Transverse colon (tissue), 4 donors: ENCODE data around the gene MICAL2. TPM values are rescaled to one million over a fixed set of nuclear protein-coding genes. Genes with fewer than 3 reads are reported as not detected.

ENCODE experiments used
- DNase-seq: peaks from one replicate; pipeline ENCODE4 v3.0.0-alpha.2; 2019
- H3K27ac ChIP-seq, 4 donors: fragments of 200-600 bp; sonication (generic); 2 replicates each; pipeline ENCODE4 v1.5.1; 2016 to 2018; ENCODE audit warnings: inconsistent platforms in 4 of 4
- H3K27me3 ChIP-seq: fragments of 200-600 bp; sonication (generic); 2 replicates; pipeline ENCODE4 v1.5.1; 2017; ENCODE audit warnings: inconsistent platforms
- H3K36me3 ChIP-seq, 4 donors: fragments of 200-600 bp; sonication (generic); 2 replicates each; pipeline ENCODE4 v1.5.1; 2017 to 2019; ENCODE audit warnings: inconsistent platforms in 4 of 4
- H3K4me1 ChIP-seq, 4 donors: fragments of 200-600 bp; sonication (generic); 2 replicates each; pipeline ENCODE4 v1.5.1; 2017 to 2020; ENCODE audit warnings: inconsistent platforms in 4 of 4
- H3K4me3 ChIP-seq, 4 donors: fragments of 200-600 bp; sonication (generic); 1 replicate in 1 of 4; 2 replicates in 3 of 4; pipeline versions ENCODE4 v1.5.1 to v1.6.1; 2017 to 2019; ENCODE audit warnings: inconsistent platforms in 4 of 4
- H3K9me3 ChIP-seq, 2 donors: fragments of 200-600 bp; sonication (generic); 2 replicates each; pipeline ENCODE4 v1.5.1; 2017 to 2019; ENCODE audit warnings: inconsistent platforms in 2 of 2
- EP300 ChIP-seq: sonication (generic); formaldehyde crosslinking; IDR thresholded peaks from one replicate; pipeline ENCODE4 v1.6.1; 2017; ENCODE audit warnings: antibody characterized with exemption, low read depth
- POLR2A ChIP-seq: fragments of 450-650 bp; IDR thresholded peaks from one replicate; pipeline ENCODE4 v1.6.1; 2016; ENCODE audit warnings: antibody characterized with exemption, mild to moderate bottlenecking, moderate library complexity
- POLR2AphosphoS5 ChIP-seq, 3 donors: sonication (generic); formaldehyde crosslinking; IDR thresholded peaks; one replicate each; pipeline ENCODE4 v1.6.1; 2016; ENCODE audit warnings: antibody characterized with exemption in 3 of 3
- WGBS, 2 donors: methylation state at CpG; one replicate each; pipeline ENCODE4 v1.1.5; 2018; ENCODE audit warnings: low coverage in 1 of 2; 5-methylcytosine and 5-hydroxymethylcytosine counted together
- in situ Hi-C, 4 donors: fragments of 200-750 bp; cut with MboI; loops; one replicate each; pipeline versions ENCODE4 v1.15.0 to v1.15.1; 2017; ENCODE audit warnings: low sequenced_read_pairs in 3 of 4, low pct_ligation_motif_present in 1 of 4, low pct_unique_long_range_greater_than_20kb in 1 of 4
- intact Hi-C: fragments of 100-400 bp; cut with DNase I; formaldehyde crosslinking; loops from one replicate; pipeline ENCODE4 v1.15.1; 2023; ENCODE audit warnings: low total_unique reads
- total RNA-seq, 4 donors: library from RNA; depleted of rRNA; stranded (reverse); fragments of >200 nt; gene quantifications; one replicate each; pipeline ENCODE4 v1.1.0, GENCODE V29; 2016
- TF ChIP-seq, protein P1 (sequence below), 5 experiments: fragments of 200-600 bp in 3 of 5; fragments of 450-650 bp in 2 of 5; sonication (generic) in 3 of 5; IDR thresholded peaks; 1 replicate in 2 of 5; 2 replicates in 3 of 5; pipeline ENCODE4 v1.5.1; 2016 to 2017; ENCODE audit warnings: antibody characterized with exemption in 5 of 5, inconsistent platforms in 3 of 5, mild to moderate bottlenecking in 2 of 5, moderate library complexity in 1 of 5

Gene MICAL2
- total RNA-seq, 4 donors from 2014 or later, result 309 to 483 (median 316) TPM

- DNase-seq, result no peak
- H3K27ac ChIP-seq, result no peak overlapping the region
- TF ChIP-seq POLR2AphosphoS5 (IDR thresholded peaks at IDR 0.05), result no peak
- no peak for TF ChIP-seq POLR2A
- TF ChIP-seq, protein P1, sequence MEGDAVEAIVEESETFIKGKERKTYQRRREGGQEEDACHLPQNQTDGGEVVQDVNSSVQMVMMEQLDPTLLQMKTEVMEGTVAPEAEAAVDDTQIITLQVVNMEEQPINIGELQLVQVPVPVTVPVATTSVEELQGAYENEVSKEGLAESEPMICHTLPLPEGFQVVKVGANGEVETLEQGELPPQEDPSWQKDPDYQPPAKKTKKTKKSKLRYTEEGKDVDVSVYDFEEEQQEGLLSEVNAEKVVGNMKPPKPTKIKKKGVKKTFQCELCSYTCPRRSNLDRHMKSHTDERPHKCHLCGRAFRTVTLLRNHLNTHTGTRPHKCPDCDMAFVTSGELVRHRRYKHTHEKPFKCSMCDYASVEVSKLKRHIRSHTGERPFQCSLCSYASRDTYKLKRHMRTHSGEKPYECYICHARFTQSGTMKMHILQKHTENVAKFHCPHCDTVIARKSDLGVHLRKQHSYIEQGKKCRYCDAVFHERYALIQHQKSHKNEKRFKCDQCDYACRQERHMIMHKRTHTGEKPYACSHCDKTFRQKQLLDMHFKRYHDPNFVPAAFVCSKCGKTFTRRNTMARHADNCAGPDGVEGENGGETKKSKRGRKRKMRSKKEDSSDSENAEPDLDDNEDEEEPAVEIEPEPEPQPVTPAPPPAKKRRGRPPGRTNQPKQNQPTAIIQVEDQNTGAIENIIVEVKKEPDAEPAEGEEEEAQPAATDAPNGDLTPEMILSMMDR (IDR thresholded peaks at IDR 0.05), result no peak
- no peak for TF ChIP-seq EP300
- peaks cover 0 to 16% (median 10%) of the 10 kb centered on the region in 4 donors for H3K4me1 ChIP-seq
- 97 to 100% methylated on average over 3 of the region's 3 CpGs for WGBS, 2 donors
- intact Hi-C loops, result loop anchor here (10.0 kb wide), 1 partner anchor 469 kb away; no protein-coding TSS in a partner anchor
- H3K27me3 ChIP-seq, result no peaks in the 10 kb centered on the region
- H3K4me3 ChIP-seq, result no peak overlapping the region
- no peaks in the 10 kb centered on the region for H3K9me3 ChIP-seq
- in situ Hi-C loops, result loop anchor here in 1 of 4 donors (25.0 kb wide), 1 partner anchor 462 kb away; no protein-coding TSS in a partner anchor
- no peaks in the 10 kb centered on the region for H3K36me3 ChIP-seq
Observed at GRCh38 chr11:12274056-12274455, 163.7 kb downstream of the MICAL2 start.

DNA sequence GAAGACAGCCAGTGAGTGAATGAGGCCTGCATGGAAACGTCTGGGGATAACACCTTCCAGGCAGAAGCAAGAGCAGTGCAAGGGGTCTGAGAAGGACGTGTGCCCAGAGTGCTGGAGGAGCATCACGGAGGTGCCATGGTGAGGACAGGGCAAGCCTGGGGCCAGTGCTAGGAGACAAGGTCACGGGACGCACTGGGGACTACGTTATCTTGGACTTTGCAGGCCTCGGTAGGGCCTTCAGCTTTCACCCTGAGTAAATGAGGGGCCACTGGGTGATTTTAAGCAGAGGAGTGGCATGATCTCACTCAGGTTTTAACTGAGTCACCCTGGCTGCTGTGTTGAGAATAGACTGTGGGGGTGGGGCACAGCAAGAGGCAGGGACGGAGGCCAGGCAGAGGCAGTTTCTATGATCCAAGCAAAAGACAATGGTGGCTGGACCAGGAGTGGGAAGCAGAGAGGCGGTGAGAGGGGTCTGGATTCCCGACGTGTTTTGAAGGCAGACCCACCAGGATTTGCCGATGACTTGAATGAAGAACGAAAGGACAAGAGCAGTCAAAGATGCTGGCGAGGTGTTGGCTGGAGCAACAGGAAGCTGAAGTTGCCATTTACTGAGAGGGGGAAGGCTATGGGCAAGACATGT lies 164.3 kb downstream of the MICAL2 start:
- Histone ChIP-seq H3K9me3 (no peaks in the 10 kb centered on the region), H3K4me1 (peaks cover 0 to 10% (median 5%) of the 10 kb centered on the region in 4 donors), H3K4me3 (no peak overlapping the region), H3K27me3 (no peaks in the 10 kb centered on the region), H3K36me3 (no peaks in the 10 kb centered on the region), H3K27ac (no peak overlapping the region)
- no peak for TF ChIP-seq POLR2A
- TF ChIP-seq, protein P1 (IDR thresholded peaks at IDR 0.05), result no peak
- TF ChIP-seq POLR2AphosphoS5 (IDR thresholded peaks at IDR 0.05), result no peak
- TF ChIP-seq EP300, result no peak
- intact Hi-C loops (loop anchor here (10.0 kb wide), 1 partner anchor 470 kb away; no protein-coding TSS in a partner anchor), in situ Hi-C loops (loop anchor here (5.0 to 25.0 kb wide), 4 partner anchors 227 to 487 kb away; no protein-coding TSS in a partner anchor)
- whole genome bisulfite sequencing, 2 donors, result 93 to 96% methylated on average over 8 to 14 of the region's 14 CpGs
- no peak for DNase-seq

DNA sequence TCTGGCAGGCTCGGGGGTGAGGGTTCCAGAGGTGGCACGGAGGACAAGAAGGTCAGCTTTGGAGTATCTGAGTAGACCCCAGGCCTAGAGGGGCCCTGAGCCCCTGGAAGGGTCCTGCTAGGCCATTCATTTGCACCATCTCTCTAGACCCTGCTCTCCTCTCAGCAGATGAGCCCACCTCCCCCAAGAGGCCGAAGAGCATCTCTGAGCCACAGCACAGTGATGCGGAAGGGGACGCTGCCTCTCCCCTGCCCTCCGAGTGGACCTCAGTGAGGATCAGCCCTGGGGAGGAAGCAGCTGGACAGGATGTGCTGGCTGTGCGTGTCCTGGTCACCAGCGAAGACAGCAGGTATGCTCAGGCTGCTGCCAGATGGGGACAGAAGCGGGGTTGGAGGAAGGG lies 165.4 kb downstream of the MICAL2 start:
- in situ Hi-C loops, result loop anchor here in 3 of 4 donors (5.0 to 25.0 kb wide), 3 partner anchors 229 to 489 kb away; no protein-coding TSS in a partner anchor
- no peaks in the 10 kb centered on the region for H3K27me3 ChIP-seq
- H3K9me3 ChIP-seq, result no peaks in the 10 kb centered on the region
- intact Hi-C loops, result loop anchor here (10.0 kb wide), 1 partner anchor 471 kb away; no protein-coding TSS in a partner anchor
- 86% methylated on average over 8 of the region's 9 CpGs; no CpG with 5 or more reads in 1 of the 2 donors for WGBS, 2 donors
- H3K4me3 ChIP-seq, result no peak overlapping the region
- no peak for TF ChIP-seq POLR2AphosphoS5 (IDR thresholded peaks at IDR 0.05)
- no peak for TF ChIP-seq EP300
- TF ChIP-seq POLR2A, result no peak
- TF ChIP-seq, protein P1 (IDR thresholded peaks at IDR 0.05), result no peak
- H3K4me1 ChIP-seq, result peaks cover 0 to 3% (median 0%) of the 10 kb centered on the region in 4 donors
- DNase-seq, result no peak
- no peaks in the 10 kb centered on the region for H3K36me3 ChIP-seq
- H3K27ac ChIP-seq, result no peak overlapping the region

- 90% methylated on average over 5 of the region's 6 CpGs; no CpG with 5 or more reads in 1 of the 2 donors for WGBS, 2 donors
- intact Hi-C loops, result loop anchor here (10.0 kb wide), 1 partner anchor 472 kb away; no protein-coding TSS in a partner anchor
- no peak for DNase-seq
- no peaks in the 10 kb centered on the region for H3K27me3 ChIP-seq
- TF ChIP-seq, protein P1 (IDR thresholded peaks at IDR 0.05), result no peak
- H3K4me3 ChIP-seq, result no peak overlapping the region
- H3K9me3 ChIP-seq, result no peaks in the 10 kb centered on the region
- H3K4me1 ChIP-seq, result peaks cover 0 to 3% (median 0%) of the 10 kb centered on the region in 4 donors
- H3K36me3 ChIP-seq, result no peaks in the 10 kb centered on the region
- in situ Hi-C loops, result loop anchor here in 3 of 4 donors (5.0 to 25.0 kb wide), 3 partner anchors 229 to 489 kb away; no protein-coding TSS in a partner anchor
- no peak overlapping the region for H3K27ac ChIP-seq
Observed at GRCh38 chr11:12276356-12276755, 166.0 kb downstream of the MICAL2 start.
